ENCODE measurements around the gene GALNT10.

The GALNT10 gene

DNA sequence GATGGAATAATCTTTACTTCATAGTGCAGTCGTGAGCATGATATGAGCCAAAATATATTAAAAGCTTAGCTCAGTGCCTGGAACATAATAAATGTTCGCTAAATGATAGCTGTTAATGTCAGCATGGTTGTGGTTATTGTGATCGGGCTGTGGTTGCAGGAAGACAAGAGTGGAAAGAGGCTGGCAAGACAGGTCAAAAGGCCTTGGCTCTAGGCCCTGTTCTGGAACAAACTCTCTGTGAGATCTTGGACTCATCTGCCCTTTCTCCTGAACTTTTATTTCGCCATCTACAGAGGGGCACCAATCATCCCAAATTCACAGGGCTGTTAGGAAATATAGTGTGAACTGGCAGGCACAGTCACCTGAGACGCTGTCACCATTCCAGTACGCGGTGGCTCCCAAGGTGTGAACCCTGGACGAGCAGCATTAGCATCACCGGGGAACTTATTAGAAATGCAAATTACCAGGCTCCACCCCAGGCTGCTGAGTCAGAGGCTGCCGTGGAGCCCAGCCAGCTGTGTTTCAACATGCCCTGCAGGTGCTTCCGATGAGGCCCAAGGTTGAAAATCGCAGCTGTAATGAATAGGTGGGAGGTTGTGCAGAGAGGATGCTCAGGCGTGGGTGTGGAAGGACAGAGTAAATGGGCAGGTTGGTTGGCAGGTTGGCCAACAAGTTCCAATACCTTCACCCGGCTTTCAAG, 205.0 kb downstream of the GALNT10 start:
- Mint-ChIP-seq H3K4me1 (no peaks in the 10 kb centered on the region), H3K27ac (peak overlapping the region; percentile 56), H3K36me3 (peaks cover 49% of the 10 kb centered on the region), H3K9me3 (no peaks in the 10 kb centered on the region), H3K4me3 (no peak overlapping the region)
- no peak for DNase-seq (ENCODE audit: low spot score in 2 of 2)
- no peak for ATAC-seq

DNA sequence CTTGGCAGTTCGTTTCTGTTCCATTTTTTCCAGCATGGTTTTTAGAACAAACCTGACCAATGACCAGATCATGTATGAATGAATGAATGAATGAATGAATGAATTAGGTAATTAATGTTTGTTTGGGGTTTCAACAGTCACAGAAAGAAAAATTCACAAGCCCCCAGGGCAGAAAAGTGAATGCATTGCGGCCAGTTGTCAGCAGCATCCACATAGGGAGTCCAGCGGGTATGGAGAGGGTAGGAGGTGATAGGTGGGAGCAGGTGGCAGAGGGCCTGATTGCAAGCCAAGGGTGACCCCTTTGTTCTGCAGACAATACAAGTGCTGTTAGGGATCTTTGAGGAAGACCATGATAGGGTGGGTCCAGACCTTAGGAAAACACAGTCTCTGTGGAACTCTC, 205.6 kb downstream of the GALNT10 start:
- ATAC-seq, result no peak

DNA sequence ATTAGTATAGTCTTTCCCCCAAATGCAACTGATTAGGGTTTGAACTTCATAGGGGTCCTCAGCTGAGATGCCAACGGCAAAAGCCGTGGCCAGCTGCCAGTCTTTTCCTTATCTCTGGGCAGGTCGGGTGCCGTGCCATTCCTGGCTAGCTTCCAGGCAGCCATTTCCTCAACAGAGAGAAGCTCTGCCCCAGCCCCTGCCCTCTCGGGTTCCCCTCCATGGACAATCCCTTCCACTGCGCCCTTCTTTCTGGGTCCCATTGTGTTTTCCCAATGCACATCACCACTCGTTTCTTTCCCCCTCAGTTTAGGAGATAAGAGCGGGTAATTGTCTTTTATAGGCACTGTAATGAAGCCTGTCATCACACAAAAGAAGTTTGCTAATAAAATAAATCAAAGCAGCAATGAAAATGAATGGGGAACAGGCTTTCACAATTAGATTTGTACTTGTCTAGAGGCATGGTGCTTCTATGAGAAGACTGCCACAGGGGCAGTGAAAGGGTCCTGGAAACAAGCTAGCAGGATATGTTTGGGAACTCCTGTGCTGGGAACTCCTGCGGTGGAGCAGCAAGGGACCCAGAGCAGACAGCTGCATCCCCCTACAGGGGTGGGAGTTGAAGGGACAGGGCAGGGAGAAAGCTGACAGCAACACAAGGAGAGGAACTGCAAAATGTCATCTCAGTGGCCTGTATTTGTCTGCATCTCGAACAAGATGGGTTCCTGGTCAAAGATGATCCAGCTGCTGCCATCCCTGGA, 207.3 kb downstream of the GALNT10 start:
- H3K9me3 Mint-ChIP-seq, result no peaks in the 10 kb centered on the region
- no peak overlapping the region for H3K4me3 Mint-ChIP-seq
- H3K27ac Mint-ChIP-seq, result peak overlapping the region; percentile 48
- ATAC-seq, result no peak
- peaks cover 33% of the 10 kb centered on the region for H3K36me3 Mint-ChIP-seq
- no peak for DNase-seq (ENCODE audit: low spot score in 2 of 2)
- peaks cover 13% of the 10 kb centered on the region for H3K4me1 Mint-ChIP-seq

More for the DNA sequence above, 205.6 kb downstream of the GALNT10 start:
- Mint-ChIP-seq H3K4me3 (no peak overlapping the region), H3K9me3 (no peaks in the 10 kb centered on the region), H3K36me3 (peaks cover 43% of the 10 kb centered on the region), H3K4me1 (no peaks in the 10 kb centered on the region), H3K27ac (peak overlapping the region; percentile 56)
- DNase-seq (ENCODE audit: low spot score in 2 of 2), result no peak

DNA sequence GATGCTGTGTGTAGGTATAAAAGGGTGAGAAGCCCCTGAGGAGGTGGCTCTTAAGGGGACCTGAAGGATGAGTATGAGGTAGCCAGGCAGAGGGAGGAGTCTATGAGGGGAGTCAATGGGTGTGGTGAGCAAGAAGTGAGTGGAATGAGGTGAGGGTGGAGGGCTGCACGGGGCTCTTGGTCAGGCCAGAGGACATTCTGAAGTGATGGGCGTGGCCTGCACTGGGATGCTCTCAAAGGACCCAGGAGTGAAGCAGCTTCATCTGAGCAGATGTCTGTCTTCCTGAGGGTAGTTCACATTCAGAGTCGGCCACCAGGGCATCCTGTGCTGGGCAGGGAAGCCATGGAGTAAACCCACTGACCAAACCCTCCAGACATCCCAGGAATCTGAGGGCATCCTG, 210.1 kb downstream of the GALNT10 start:
- no peak for DNase-seq (ENCODE audit: low spot score in 2 of 2)
- Mint-ChIP-seq H3K27ac (peak overlapping the region; percentile 79), H3K36me3 (peaks cover 15% of the 10 kb centered on the region), H3K4me1 (peaks cover 21% of the 10 kb centered on the region), H3K4me3 (no peak overlapping the region), H3K9me3 (no peaks in the 10 kb centered on the region)
- ATAC-seq, result no peak

DNA sequence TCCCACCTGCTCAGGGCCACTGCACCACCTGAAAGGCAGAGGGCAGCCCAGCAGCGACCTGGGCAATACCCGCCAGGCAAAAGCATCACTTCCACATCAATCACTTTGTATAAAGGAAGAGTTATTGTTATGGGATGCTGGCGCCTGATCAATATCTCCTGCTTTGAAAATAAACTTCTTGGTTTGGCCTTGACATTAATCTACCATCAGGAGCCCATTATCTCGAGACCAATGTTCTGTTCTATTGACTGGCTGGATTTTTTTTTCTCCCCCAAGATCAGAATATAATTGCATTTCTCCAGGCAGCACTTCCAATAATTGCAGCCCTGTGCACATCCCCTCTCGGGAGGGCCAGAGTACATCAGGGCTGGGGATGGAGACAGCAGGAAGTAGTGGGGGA, 210.8 kb downstream of the GALNT10 start:
- no peak for ATAC-seq
- no peak overlapping the region for H3K4me3 Mint-ChIP-seq
- H3K27ac Mint-ChIP-seq, result peak overlapping the region; percentile 79
- H3K36me3 Mint-ChIP-seq, result peaks cover 15% of the 10 kb centered on the region
- DNase-seq (ENCODE audit: low spot score in 2 of 2), result no peak
- H3K9me3 Mint-ChIP-seq, result no peaks in the 10 kb centered on the region
- peaks cover 21% of the 10 kb centered on the region for H3K4me1 Mint-ChIP-seq

DNA sequence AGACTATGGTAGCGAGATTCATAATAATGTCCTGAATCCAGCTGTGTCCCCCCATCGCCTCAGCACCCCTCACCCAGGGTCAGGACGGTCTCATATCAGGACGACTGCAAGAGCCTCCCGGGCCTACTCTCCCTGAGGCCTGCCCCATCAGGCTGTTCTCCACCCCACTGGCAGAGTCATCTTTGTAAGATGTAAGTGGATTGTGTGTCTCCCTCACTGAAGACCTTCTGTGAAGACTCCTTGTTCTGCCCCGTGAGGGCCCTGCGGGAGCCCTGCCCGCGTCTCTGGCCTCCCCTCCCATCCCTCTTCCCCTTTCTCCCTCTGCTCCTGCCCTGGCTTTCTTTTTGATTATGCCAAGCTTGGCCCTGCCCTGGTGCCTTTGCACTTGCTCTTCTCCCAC, 211.4 kb downstream of the GALNT10 start:
- DNase-seq (ENCODE audit: low spot score in 2 of 2) (no peak), ATAC-seq (no peak)
- Mint-ChIP-seq H3K36me3 (peaks cover 15% of the 10 kb centered on the region), H3K27ac (peak overlapping the region; percentile 79), H3K4me1 (peaks cover 21% of the 10 kb centered on the region), H3K4me3 (no peak overlapping the region), H3K9me3 (no peaks in the 10 kb centered on the region)

DNA sequence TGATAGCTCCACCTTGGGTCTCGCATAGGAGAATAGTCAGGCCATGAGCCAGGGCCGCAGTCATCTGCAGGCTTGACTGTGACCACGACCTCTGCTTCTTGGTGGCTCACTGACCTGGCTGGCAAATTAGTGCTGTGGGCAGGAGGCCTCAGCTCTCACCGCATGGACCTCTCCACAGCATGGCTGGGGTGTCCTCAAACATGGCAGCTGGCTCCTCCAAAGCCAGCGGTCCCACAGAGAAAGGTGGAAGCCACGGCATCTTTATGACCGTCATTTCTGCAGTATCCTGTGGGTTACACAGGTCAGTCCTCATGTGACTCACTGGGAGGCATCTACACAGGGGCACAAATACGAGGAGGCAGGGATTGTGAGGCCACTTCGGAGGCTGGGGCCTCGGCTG, 212.1 kb downstream of the GALNT10 start:
- Mint-ChIP-seq H3K36me3 (peaks cover 15% of the 10 kb centered on the region), H3K4me3 (no peak overlapping the region), H3K27ac (peak overlapping the region; percentile 79), H3K9me3 (no peaks in the 10 kb centered on the region), H3K4me1 (peaks cover 21% of the 10 kb centered on the region)
- no peak for ATAC-seq
- no peak for DNase-seq (ENCODE audit: low spot score in 2 of 2)

DNA sequence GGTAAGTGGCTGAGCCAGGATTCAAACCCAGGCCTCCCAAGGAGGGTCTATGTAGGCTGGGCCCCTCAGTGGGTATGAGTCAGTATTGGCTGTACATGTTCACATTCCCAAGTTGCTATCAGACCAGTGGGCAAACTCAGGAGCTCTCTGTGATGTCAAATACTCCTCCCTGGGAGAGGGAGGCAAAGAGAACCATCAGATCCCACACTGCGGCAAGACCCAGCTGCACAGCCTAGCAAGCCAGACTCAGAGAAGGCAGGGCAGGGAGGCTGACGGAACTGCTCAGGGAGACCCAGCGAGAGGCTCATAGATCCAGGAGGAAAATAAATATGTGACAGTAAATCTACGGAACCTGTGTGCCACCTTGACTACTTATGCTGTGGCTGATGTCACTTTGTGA, 212.7 kb downstream of the GALNT10 start:
- ATAC-seq (no peak), DNase-seq (ENCODE audit: low spot score in 2 of 2) (no peak)
- peaks cover 15% of the 10 kb centered on the region for H3K36me3 Mint-ChIP-seq

DNA sequence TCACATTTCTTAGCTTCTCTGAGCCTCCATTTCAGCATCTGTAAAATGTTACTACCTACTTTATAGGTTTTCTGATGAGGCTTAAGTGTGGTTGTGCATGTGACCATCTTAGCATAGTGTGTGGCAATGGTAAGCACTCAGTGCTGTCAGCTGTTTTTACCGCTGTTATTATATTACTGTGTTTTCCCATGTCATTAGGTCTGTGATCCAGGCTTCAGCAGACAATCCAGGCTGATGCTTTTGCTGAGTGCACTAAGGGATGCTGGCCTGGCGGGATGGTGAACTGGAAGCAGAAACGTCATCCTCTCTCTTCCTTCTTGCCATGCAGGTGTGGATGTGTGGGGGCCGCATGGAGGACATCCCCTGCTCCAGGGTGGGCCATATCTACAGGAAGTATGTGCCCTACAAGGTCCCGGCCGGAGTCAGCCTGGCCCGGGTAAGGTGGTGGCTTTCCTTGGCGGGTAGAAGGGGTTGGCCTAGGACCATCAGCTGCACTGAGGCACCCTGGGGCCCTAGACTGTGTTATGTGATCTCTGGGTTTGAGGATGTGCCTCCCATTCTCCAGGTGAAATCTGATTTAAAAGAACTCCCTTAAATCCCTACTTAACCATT, 213.3 kb downstream of the GALNT10 start:
- Mint-ChIP-seq H3K27ac (peak overlapping the region; percentile 79), H3K4me3 (no peak overlapping the region), H3K4me1 (peaks cover 21% of the 10 kb centered on the region), H3K9me3 (no peaks in the 10 kb centered on the region), H3K36me3 (peaks cover 12% of the 10 kb centered on the region)
- DNase-seq (ENCODE audit: low spot score in 2 of 2) (no peak), ATAC-seq (no peak)

More for the DNA sequence above, 212.7 kb downstream of the GALNT10 start:
- Mint-ChIP-seq H3K27ac (peak overlapping the region; percentile 79), H3K9me3 (no peaks in the 10 kb centered on the region), H3K4me3 (no peak overlapping the region), H3K4me1 (peaks cover 21% of the 10 kb centered on the region)

DNA sequence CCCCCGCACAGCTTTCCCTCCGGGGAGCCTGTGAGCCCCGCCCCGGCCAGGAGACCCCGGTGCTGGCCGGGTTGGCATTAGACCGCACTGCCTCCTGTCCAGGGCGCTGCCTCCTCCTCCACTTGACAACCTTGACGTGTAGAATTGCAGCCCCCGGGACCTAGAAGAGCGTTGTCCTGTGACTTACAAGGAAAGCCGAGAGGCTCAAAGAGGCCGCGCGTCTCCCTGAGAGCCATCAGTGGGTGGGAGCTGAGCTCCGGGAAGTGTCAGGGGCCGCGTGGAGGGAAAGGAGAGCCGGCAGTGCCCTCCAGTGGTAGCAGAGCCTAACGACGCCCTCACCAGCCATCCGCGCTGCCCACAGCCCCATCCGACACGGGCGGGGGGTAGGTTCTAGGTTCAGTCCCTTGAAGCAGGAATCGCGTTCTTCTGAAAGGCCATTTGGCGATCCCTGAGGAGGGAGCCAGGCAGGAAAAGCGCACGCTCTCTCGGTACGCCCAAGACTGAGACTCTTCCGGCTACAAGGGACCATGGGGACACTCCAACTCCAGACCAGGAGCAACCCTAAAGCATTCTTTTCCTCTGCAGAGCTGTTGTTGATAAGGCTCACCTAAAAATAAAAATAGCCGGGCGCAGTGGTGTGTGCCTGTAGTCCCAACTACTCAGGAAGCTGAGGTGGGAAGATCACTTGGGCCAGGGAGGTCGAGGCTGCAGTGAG, 214.7 kb downstream of the GALNT10 start:
- Mint-ChIP-seq H3K9me3 (no peaks in the 10 kb centered on the region), H3K4me1 (peaks cover 21% of the 10 kb centered on the region), H3K27ac (peak overlapping the region; percentile 79), H3K4me3 (peak overlapping the region; percentile 61), H3K36me3 (peaks cover 24% of the 10 kb centered on the region)
- DNase-seq (ENCODE audit: low spot score in 2 of 2) (peak; percentile 63 to 87), ATAC-seq (peak; percentile 95)

DNA sequence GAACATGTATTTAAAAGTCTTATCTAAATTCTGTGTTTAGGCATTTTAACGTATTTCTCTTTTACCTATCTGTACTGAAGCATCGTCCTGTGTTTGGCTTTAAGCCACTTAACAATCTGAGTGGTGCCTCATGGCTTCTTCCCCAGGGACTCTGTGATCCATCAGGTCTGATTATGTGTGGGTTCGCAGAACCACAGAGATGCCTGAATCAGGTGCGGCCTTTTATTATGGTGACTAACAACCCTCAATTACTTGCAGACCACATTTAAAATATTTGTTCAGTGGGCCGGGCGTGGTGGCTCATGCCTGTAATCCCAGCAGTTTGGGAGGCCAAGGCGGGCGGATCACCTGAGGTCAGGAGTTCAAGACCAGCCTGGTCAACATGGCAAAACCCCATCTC, 215.7 kb downstream of the GALNT10 start:
- no peak for DNase-seq (ENCODE audit: low spot score in 2 of 2)
- ATAC-seq, result no peak
- H3K9me3 Mint-ChIP-seq, result no peaks in the 10 kb centered on the region
- no peak overlapping the region for H3K27ac Mint-ChIP-seq
- peaks cover 21% of the 10 kb centered on the region for H3K4me1 Mint-ChIP-seq
- H3K36me3 Mint-ChIP-seq, result peaks cover 32% of the 10 kb centered on the region
- H3K4me3 Mint-ChIP-seq, result no peak overlapping the region

DNA sequence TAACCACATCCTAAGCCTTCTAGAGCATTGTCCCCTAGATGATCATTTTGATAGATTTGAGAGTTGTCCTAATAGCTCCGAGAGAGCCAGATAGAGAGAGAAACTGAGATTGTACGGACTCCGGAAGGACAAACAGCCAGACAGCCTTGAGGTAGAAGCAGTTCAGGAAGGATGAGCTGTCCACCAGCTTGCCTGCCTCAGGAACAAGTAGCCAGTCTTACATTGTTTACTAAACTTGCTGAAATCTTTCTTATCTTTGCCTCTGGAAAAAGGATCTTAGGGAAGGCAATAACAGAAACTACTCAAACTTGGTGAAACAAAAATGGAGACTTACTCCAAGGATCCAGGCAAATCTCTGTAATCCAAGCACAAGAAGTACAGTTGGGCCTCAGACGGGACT, 216.3 kb downstream of the GALNT10 start:
- DNase-seq (ENCODE audit: low spot score in 2 of 2) (no peak), ATAC-seq (no peak)
- Mint-ChIP-seq H3K36me3 (peaks cover 32% of the 10 kb centered on the region), H3K4me3 (no peak overlapping the region), H3K27ac (peak overlapping the region; percentile 79), H3K9me3 (no peaks in the 10 kb centered on the region), H3K4me1 (peaks cover 18% of the 10 kb centered on the region)

DNA sequence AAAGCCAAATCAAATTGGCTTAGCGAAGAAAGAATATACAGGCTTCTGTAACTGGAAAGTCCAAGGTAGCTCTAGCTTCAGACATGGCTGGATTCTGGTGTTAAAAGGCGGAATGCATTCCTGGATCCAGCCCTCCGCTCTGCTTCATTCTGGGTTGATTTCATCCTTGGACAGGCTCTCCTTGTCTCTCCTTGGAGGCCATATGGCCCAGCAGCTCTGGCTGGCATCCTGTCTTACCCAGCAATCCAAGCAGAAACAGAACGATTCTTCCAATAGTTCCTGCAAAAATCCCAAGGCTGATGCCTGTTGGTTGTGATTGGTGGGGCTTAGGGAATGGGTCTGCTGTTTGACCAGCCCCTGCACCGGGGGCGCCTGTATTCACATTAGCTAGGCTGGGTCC, 218.3 kb downstream of the GALNT10 start:
- no peak overlapping the region for H3K4me3 Mint-ChIP-seq
- no peak overlapping the region for H3K27ac Mint-ChIP-seq
- no peaks in the 10 kb centered on the region for H3K9me3 Mint-ChIP-seq

DNA sequence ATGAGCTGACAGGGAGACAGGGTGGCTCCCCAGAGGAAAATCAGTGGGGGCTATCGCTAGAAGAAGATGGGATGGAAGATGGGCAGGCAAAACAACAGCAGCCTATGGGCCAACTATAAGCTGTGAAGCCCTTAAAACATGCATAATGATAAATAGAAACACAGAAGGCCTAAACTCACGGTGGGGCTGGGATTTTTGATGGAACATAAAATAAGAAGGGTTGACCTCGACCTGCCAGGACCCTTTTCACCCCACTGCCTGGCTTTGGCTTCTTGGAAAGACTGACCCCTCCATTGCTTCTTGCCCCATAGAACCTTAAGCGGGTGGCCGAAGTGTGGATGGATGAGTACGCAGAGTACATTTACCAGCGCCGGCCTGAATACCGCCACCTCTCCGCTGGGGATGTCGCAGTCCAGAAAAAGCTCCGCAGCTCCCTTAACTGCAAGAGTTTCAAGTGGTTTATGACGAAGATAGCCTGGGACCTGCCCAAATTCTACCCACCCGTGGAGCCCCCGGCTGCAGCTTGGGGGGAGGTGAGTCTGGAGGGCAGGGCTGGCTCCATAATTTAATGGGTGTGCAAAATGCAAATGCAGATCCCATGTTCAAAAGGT, 218.8 kb downstream of the GALNT10 start:
- DNase-seq (ENCODE audit: low spot score in 2 of 2) (no peak), ATAC-seq (no peak)
- peaks cover 9% of the 10 kb centered on the region for H3K4me1 Mint-ChIP-seq
- H3K27ac Mint-ChIP-seq, result no peak overlapping the region
- peaks cover 47% of the 10 kb centered on the region for H3K36me3 Mint-ChIP-seq
- H3K4me3 Mint-ChIP-seq, result no peak overlapping the region
- no peaks in the 10 kb centered on the region for H3K9me3 Mint-ChIP-seq

More for the DNA sequence above, 218.3 kb downstream of the GALNT10 start:
- Mint-ChIP-seq H3K36me3 (peaks cover 41% of the 10 kb centered on the region), H3K4me1 (peaks cover 9% of the 10 kb centered on the region)
- DNase-seq (ENCODE audit: low spot score in 2 of 2) (no peak), ATAC-seq (no peak)

DNA sequence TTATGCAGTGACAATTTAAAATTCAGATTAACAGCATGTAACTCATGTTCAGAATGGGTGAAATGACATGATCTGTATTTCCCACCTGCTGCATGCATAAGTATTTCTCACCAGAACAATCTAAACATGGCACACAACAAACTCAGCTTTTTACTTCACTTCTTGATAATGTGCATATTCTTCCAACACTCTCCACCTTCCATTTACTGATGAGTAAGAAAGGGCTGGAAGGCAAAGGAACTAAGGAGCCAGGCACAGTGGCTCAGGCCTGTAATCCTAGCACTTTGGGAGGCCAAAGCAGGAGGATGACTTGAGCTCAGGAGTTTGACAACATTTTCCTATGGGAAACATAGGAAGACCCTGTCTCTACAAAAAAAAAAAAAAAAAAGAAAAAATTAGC, 219.5 kb downstream of the GALNT10 start:
- ATAC-seq (no peak), DNase-seq (ENCODE audit: low spot score in 2 of 2) (no peak)
- H3K9me3 Mint-ChIP-seq, result no peaks in the 10 kb centered on the region
- peaks cover 53% of the 10 kb centered on the region for H3K36me3 Mint-ChIP-seq
- peak overlapping the region; percentile 30 for H3K27ac Mint-ChIP-seq
- H3K4me3 Mint-ChIP-seq, result no peak overlapping the region
- peaks cover 6% of the 10 kb centered on the region for H3K4me1 Mint-ChIP-seq

All from stimulated activated effector memory CD8-positive, alpha-beta T cell treated with anti-CD3 and anti-CD28 coated beads, Interleukin-12 subunit alpha, Interleukin-12 subunit beta, amount 100 ng/mL, for 72 hours (primary cell).